Body of pancreas (tissue), 4 donors: ENCODE measurements around the gene ZNF471.

Experiments used
- CTCF ChIP-seq, 7 experiments: fragments of 450-650 bp in 4 of 7; fragments of 200-600 bp in 3 of 7; sonication (generic) in 3 of 7; IDR thresholded peaks; one replicate each; pipeline ENCODE4 v1.5.1; 2016 to 2019; ENCODE audit warnings: antibody characterized with exemption in 7 of 7
- POLR2A ChIP-seq, 3 donors: fragments of 450-650 bp; IDR thresholded peaks; one replicate each; pipeline ENCODE4 v1.6.1; 2016; ENCODE audit warnings: antibody characterized with exemption in 3 of 3, mild to moderate bottlenecking in 2 of 3

- no peak for TF ChIP-seq CTCF (IDR thresholded peaks at IDR 0.05)
- no peak for TF ChIP-seq POLR2A (IDR thresholded peaks at IDR 0.05)
These were observed 16.3 kb upstream of the ZNF471 start for GRCh38 chr19:56491399-56491798.
